NK-92 (cell line): ENCODE data around the gene STK32A.

Experiments
- DNase-seq: peaks from one replicate; lab custom pipeline; 2025; ENCODE audit not compliant: unreplicated experiment; lab: John Stamatoyannopoulos, UW

STK32A gene

DNA sequence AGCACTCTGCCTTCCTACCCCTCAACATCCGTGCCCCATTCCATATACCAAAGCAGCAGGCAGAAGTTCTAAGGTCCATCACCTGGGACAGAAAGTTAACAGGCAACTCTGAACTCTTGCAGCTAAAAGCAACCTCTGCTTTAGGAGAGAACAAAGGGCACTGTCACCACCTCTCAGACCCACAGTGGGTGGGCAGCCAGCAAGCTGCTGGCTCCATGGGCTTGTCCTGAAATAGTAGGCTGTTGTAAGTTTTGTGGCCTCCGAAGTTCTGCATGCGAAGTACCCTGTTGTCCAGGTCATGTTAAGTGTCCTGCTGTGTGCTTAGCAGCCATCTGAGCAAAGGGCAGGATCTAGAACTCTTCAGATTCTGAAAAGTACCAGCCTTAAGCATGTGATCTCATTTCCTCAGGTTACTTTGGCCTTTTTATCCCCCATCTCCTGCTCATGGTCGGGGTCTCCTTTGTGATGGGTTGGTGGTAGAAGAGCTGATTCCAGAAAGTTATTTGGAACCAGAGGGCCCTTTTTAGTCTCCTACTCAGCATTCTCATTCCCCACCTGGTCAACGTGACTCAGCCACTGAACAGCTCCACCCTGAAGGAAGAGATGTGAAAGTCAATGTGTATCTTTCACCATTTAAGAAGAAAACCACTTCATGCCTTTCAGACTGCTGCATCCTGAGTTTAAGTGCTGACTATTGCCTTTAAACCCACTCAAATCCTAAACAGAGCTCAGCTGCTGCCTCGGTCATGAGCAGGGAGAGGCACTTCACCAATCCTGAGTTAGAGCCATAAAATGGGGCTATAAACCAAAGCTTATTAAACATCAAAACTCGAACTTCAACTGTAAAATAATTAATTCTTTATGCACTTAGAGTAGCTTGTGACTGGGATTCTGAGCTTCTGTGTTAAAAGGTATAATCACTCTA is 153.6 kb downstream of the STK32A start:
- no peak for DNase-seq

- no peak for DNase-seq
These were observed 155.9 kb downstream of the STK32A start for GRCh38 chr5:147390654-147391225.

DNA sequence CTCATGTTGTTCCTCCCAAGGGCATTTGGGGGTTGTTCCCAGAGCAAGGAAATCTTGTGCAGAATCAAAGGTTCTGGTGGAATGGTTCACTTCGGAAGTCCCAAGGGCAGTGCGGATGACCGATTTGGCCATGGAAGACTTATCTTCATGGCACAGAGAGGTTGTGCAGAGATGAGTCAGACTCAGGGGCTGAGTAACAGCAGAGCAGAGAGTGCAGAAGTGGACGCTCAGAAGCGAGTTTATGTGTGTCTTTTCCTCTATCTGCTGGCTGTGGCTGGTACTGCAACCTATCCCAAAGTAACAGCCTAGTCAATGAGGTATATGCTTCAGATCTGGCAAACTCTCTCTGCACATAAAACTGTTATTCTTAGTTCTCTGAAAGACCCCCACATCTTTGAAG is 157.0 kb downstream of the STK32A start:
- DNase-seq: no peak

GRCh38 chr5:147393874-147394672 is 159.2 kb downstream of the STK32A start:
- no peak for DNase-seq

- DNase-seq: no peak
These were observed 161.4 kb downstream of the STK32A start for GRCh38 chr5:147396070-147396823.

GRCh38 chr5:147397616-147398015 is 162.8 kb downstream of the STK32A start:
- DNase-seq: no peak

DNA sequence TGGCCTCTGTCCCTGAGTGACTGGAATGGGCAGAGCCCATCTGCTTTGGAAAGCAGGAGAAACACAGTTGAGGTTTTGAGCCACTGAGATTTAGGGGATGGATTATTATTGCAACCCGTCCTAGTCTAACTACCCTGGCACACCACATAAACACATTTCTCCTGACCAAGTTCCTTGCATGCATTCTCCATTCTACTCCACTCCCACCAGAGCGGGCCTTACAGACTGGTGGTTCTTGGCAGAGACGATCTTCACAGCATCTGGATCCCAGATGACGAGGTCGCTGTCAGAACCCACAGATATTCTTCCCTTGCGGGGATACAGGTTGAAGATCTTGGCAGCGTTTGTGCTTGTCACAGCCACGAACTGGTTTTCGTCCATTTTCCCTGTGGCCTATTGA is 164.0 kb downstream of the STK32A start:
- no peak for DNase-seq

GRCh38 chr5:147400126-147400809 is 165.4 kb downstream of the STK32A start:
- DNase-seq: no peak

GRCh38 chr5:147400881-147401280 is 166.1 kb downstream of the STK32A start:
- no peak for DNase-seq

DNA sequence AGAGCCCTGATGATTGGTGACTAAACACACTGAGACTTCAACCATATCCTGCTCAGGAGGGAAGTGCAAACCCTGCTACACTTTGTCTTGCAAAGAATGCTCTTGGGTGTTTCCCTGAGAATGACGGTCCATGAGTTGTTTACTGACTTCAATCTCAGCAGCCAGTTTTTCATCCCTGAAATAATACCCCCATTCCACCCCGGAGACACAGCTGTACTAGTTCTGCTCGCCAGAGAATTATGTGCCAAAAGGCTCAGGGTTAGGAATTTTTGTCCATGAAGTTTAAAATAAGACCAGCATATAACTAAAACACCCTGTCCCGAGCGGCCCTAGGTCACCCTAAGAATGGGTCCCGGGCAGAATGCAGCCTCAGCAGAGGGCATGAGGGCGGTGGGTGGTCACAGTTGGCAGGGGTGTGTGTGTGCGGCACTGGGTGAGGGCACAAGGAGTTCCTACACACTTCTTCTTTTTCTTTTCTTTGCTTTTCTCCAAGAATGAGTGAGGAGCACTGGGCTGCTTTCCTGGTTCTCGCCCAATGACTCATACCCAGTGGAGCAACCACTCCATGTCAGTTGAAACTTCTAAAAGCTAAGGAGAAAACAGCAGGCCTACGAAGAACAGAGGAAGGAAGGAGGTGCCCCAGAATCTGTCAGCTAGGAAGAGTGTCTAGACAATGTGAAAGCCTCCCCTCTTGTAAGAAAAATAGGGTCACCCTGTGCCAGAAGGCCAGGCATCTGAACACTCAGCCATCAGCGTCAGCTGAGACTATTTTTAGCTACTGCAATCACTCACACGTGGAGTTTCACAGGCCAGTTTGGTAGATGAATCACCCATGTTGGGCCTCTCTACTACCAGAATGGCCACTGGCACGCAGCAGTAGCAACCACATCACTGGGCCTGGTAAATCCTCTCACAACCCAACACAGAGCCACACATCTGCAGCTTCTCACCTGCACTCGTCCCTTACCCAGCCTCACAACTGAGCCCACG is 169.1 kb downstream of the STK32A start:
- no peak for DNase-seq

DNA sequence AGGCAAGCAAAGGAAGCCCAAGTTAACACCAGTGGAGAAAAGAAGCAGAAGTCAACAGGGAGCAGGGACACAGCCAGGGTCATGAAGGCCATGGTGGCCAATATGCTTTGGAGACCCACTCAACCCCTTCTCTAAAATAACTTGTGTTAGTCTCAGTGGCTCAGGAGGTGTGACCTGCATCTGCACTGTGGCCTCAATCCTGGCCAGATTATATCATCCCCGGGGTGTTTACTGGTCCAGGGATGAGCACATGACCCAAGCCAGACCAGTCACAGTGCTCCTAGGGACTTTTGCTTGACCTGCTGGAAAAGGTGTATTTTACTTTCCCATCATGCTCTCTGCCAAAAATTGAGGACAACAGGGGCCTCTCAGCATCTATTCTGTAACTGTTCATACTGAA is 169.9 kb downstream of the STK32A start:
- DNase-seq: no peak

DNA sequence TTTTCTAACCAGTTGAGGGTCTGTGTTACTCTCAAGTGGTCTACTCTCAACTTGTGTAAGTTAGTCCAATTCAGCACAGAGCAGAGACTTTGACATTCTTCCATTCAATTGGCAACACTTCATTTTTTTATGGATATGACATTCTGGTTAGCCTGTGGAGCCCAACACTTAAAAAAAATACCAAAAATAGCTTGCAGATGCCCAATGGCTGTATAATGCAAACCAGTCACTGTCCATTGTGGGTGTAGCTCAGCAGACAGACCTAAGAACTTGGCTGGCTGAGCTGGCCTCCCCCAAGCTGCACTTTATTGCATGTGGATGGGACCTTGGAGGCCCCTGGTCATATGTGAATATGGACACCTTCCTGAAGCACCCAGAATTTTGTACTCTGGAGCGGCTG is 171.8 kb downstream of the STK32A start:
- DNase-seq: no peak

DNA sequence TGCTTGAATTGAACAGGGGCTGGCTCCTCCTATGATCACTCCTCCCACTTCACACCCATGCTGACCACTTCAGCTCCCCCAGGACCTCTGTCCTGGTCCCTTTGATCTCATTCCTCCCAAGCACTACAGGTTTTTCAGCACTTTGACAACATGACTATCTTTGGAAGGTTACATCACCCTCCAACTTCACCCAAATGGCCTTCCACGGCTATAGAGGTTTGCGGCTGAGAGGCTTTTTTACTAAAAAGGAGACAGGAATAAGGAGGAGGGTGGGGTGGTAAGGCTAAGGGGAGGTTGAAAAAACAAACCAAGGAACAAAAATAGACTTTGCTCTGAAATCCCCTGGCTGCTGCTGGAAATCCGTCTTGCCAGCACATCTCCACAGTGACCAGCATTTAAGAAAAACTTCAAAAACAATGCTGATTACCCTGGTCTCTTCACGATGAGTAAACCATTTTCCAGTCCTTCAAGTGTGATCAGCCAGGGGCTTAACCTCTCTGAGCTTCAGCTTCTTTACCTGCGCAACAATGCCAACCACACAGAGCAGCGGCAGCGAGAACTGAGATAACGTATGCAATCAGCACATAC is 172.4 kb downstream of the STK32A start:
- no peak for DNase-seq

DNA sequence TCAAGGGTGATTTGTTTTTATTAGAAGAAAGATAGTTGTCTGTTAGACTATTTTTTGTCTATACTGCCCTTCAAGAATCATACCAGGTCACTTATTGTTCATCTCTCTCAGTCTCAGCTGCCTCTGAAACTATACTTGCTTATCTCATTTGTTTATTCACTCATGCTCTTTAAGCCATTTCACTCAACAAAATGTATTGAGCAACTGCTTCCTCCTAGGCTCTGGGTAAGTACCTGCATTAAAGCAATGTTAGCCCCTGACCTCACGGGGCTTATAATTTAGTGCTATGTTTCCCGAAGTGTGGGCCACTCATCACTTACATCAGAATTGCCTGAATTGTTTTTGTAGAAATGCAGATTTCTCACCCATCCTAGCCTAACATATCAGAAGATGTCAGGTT is 174.2 kb downstream of the STK32A start:
- DNase-seq: no peak

GRCh38 chr5:147410496-147411358 is 175.9 kb downstream of the STK32A start:
- no peak for DNase-seq

- no peak for DNase-seq
These were observed 176.8 kb downstream of the STK32A start for GRCh38 chr5:147411359-147412319.

DNA sequence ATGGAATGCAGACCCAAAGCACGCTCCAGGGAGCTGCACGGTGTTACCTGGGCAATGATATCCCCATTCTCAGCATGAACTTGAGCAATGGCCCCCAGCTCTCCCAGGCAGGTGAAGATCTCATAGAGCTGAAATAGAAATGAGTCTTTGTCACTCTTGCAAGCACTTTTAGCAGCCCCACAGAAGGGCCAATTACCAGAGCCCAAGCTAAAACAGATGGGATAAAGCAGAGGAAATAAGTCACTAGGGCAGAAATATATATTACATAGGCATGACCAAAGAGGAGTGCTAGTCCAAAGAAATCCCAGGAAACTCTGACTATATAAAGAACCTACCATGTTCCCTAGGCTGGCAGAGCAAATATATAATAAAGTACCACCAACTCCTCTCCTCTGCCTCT is 177.7 kb downstream of the STK32A start:
- DNase-seq: no peak
